Measurements from ENCODE around the gene LYPLA2. TPM values are rescaled to one million over a fixed set of nuclear protein-coding genes. Genes with fewer than 3 reads are reported as not detected.

LYPLA2 gene
- total and polyA plus RNA-seq, 2 of the 8 experiments (the other 6 are each of a cell fraction or from before 2014, with no cell fraction given), result 138 to 211 TPM

DNA sequence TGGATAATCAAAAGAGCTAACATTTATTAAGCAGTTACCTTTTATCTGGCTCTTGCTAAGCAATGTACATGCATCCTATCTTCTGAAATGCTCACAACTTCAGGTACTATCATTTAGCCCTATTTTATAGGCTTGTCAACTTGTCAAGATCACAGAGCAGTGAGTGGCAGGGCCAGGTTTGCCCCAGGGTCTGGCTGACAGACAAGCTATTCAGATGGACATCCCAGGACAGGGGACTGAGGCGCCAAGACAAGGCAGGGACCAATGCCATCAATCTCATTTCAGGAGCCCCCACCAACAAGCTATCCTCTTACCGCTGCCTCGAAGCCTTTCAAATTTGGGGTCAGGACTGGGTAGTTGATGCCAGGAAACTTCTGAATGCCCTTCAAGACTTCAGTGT is 25.4 kb downstream of the LYPLA2 start:
- no peak for FAIRE-seq
- TF ChIP-seq JUND (IDR thresholded peaks at IDR 0.05; ENCODE audit: low read length) (no peak), EGR1 (IDR thresholded peaks at IDR 0.05; ENCODE audit: borderline replicate concordance, low read depth, low read length) (no peak), SUZ12 (IDR thresholded peaks at IDR 0.05; ENCODE audit: low read length) (no peak), NANOG (IDR thresholded peaks at IDR 0.05; ENCODE audit: insufficient read depth, low read depth, low read length, poor library complexity, severe bottlenecking) (no peak), GABPA (IDR thresholded peaks at IDR 0.05; ENCODE audit: borderline replicate concordance, insufficient read depth, low read length) (no peak)

More for the DNA sequence above, 25.4 kb downstream of the LYPLA2 start:
- no peaks in the 10 kb centered on the region for H3K27me3 ChIP-seq (replicated peaks in 1 of 4; ENCODE audit: control insufficient read depth in 3 of 4, extremely low read depth in 1 of 4, insufficient read depth in 3 of 4, low read length in 3 of 4)
- no peak overlapping the region for H4K91ac ChIP-seq (replicated peaks; ENCODE audit: insufficient read length, low read length)
- H2BK15ac ChIP-seq (ENCODE audit: low read length), result no peak overlapping the region
- H3K14ac ChIP-seq (ENCODE audit: insufficient read length), result no peak overlapping the region
- no peaks in the 10 kb centered on the region for H3K79me2 ChIP-seq (ENCODE audit: control insufficient read depth in 1 of 2, insufficient read depth in 2 of 2, low read length in 2 of 2)
- no peak overlapping the region for H3K9ac ChIP-seq (replicated peaks in 1 of 4; ENCODE audit: extremely low read depth in 1 of 4, low read depth in 3 of 4, low read length in 3 of 4)
- H2BK5ac ChIP-seq (ENCODE audit: low read depth, low read length), result no peak overlapping the region
- H3K36me3 ChIP-seq (ENCODE audit: control insufficient read depth in 2 of 4, insufficient read depth in 4 of 4, low read length in 3 of 4), result peaks cover 0 to 23% (median 1%) of the 10 kb centered on the region in 4 experiments; a peak in 5 of 8 replicates
- no peak overlapping the region for H2AK5ac ChIP-seq (ENCODE audit: low read depth, low read length)
- H3K23me2 ChIP-seq (ENCODE audit: low read depth, low read length), result no peaks in the 10 kb centered on the region
- H2BK20ac ChIP-seq (ENCODE audit: low read length), result no peak overlapping the region
- H2AFZ ChIP-seq (ENCODE audit: low read length), result no peak overlapping the region
- no peak overlapping the region for H2BK120ac ChIP-seq (replicated peaks; ENCODE audit: low read depth, low read length)
- no peak overlapping the region for H2BK12ac ChIP-seq (ENCODE audit: low read depth, low read length)
- H3K9me3 ChIP-seq (ENCODE audit: insufficient read depth in 2 of 2, low read depth in 1 of 2, low read length in 1 of 2), result no peaks in the 10 kb centered on the region
- H3K4me1 ChIP-seq (replicated peaks in 1 of 4; ENCODE audit: control insufficient read depth in 3 of 4, insufficient read depth in 4 of 4, low read length in 3 of 4), result no peaks in the 10 kb centered on the region
- no peak overlapping the region for H3K27ac ChIP-seq (ENCODE audit: low read depth, low read length)
- no peak overlapping the region for H4K8ac ChIP-seq (ENCODE audit: extremely low read depth, insufficient read depth, low read length)
- H3K4ac ChIP-seq (replicated peaks; ENCODE audit: insufficient read length, low read depth, low read length), result no peak overlapping the region
- no peak overlapping the region for H4K5ac ChIP-seq (ENCODE audit: insufficient read length, low read depth, low read length)
- no peak overlapping the region for H3K4me2 ChIP-seq (ENCODE audit: insufficient read depth in 1 of 2, low read depth in 2 of 2, low read length in 2 of 2)
- no peaks in the 10 kb centered on the region for H4K20me1 ChIP-seq (replicated peaks in 1 of 2; ENCODE audit: control insufficient read depth in 1 of 2, insufficient read depth in 2 of 2, low read length in 2 of 2)
- no peak for DNase-seq (ENCODE audit: low read depth in 1 of 2, low spot score in 2 of 2)
- no peak overlapping the region for H3K18ac ChIP-seq (ENCODE audit: extremely low read depth, low read length)
- H3K79me1 ChIP-seq (ENCODE audit: low read depth, low read length), result no peaks in the 10 kb centered on the region
- ChIA-PET POLR2A (ENCODE audit: partially characterized antibody) (interaction anchor here (1.1 to 1.5 kb wide), 3 partner anchors 9 to 163 kb away, joined by 3 to 5 read pairs (median 4); partner anchors contain the start of gene HMGCL), CTCF (ENCODE audit: partially characterized antibody) (interaction anchor here (0.6 to 2.4 kb wide), 4 partner anchors 10 to 157 kb away, joined by 3 to 13 read pairs (median 3); partner anchors contain the start of gene CNR2)
- no peak overlapping the region for H3K4me3 ChIP-seq (ENCODE audit: extremely low read depth in 1 of 4, insufficient read depth in 2 of 4, low read depth in 3 of 4, low read length in 4 of 4)
- 92% methylated on average over 3 of the region's 3 CpGs; no CpG with 5 or more reads in 1 of the 2 experiments for WGBS, 2 experiments (ENCODE audit: extremely low coverage in 1 of 2, insufficient coverage in 1 of 2, insufficient read length in 1 of 2, insufficient replicate concordance in 2 of 2, low coverage in 1 of 2, low lambda C conversion rate in 2 of 2, missing lambda C conversion rate in 1 of 2)
- H3K56ac ChIP-seq (replicated peaks; ENCODE audit: insufficient read length, low read depth, low read length), result no peak overlapping the region
- H3K23ac ChIP-seq (ENCODE audit: insufficient read length), result no peak overlapping the region

All from H1 (cell line).